NCI-H2227 (cell line): ENCODE measurements around the gene CCT5.
A peak's percentile ranks its signal among the peaks of the same experiment; 100 is the strongest.
"Not testable (repeated sequence)": the region's sequence is repeated elsewhere in the genome, so short reads cannot be mapped to it uniquely, and the experiment has no call there.

Experiments
- DNase-seq: peaks from one replicate; lab custom pipeline; 2025; ENCODE audit not compliant: unreplicated experiment; lab: John Stamatoyannopoulos, UW

Gene CCT5

GRCh38 chr5:10275991-10276390 lies 25.9 kb downstream of the CCT5 start:
- no peak for DNase-seq

- no peak for DNase-seq
These were observed 26.6 kb downstream of the CCT5 start for GRCh38 chr5:10276691-10277090.

GRCh38 chr5:10277773-10278630 lies 27.9 kb downstream of the CCT5 start:
- DNase-seq = no peak

GRCh38 chr5:10278658-10279279 lies 28.7 kb downstream of the CCT5 start:
- no peak for DNase-seq

GRCh38 chr5:10279328-10279727 lies 29.2 kb downstream of the CCT5 start:
- DNase-seq = no peak

GRCh38 chr5:10279925-10280720 lies 30.0 kb downstream of the CCT5 start:
- no peak for DNase-seq

GRCh38 chr5:10283927-10284635 lies 34.0 kb downstream of the CCT5 start:
- DNase-seq = peak; percentile 92

GRCh38 chr5:10285362-10285761 lies 35.3 kb downstream of the CCT5 start:
- DNase-seq = not testable (repeated sequence)

GRCh38 chr5:10286162-10286861 lies 36.2 kb downstream of the CCT5 start:
- no peak for DNase-seq

GRCh38 chr5:10286862-10287227 lies 36.8 kb downstream of the CCT5 start:
- no peak for DNase-seq

GRCh38 chr5:10288592-10289219 lies 38.6 kb downstream of the CCT5 start:
- peak; percentile 87 for DNase-seq

- no peak for DNase-seq
These were observed 39.3 kb downstream of the CCT5 start for GRCh38 chr5:10289353-10289752.

GRCh38 chr5:10289991-10290390 lies 39.9 kb downstream of the CCT5 start:
- no peak for DNase-seq

GRCh38 chr5:10290438-10290837 lies 40.4 kb downstream of the CCT5 start:
- DNase-seq = no peak

GRCh38 chr5:10291692-10292339 lies 41.7 kb downstream of the CCT5 start:
- no peak for DNase-seq

GRCh38 chr5:10293907-10294662 lies 44.0 kb downstream of the CCT5 start:
- no peak for DNase-seq

GRCh38 chr5:10295619-10296326 lies 45.7 kb downstream of the CCT5 start:
- DNase-seq = no peak

GRCh38 chr5:10297646-10298204 lies 47.6 kb downstream of the CCT5 start:
- no peak for DNase-seq
